GM10266 (cell line): Measurements from ENCODE around the gene NRG3.

Experiments used
- DNase-seq: peaks from one replicate; pipeline ENCODE4 v3.0.0; 2012; ENCODE audit errors: extremely low spot score
- CTCF ChIP-seq: IDR thresholded peaks from 2 replicates; pipeline ENCODE4 v1.5.1; 2012; ENCODE audit warnings: mild to moderate bottlenecking, low read depth; ENCODE audit not compliant: control insufficient read depth, insufficient read depth; ENCODE audit errors: missing control alignments

Gene NRG3

GRCh38 chr10:82390866-82391658 is 516.1 kb downstream of the NRG3 start:
- TF ChIP-seq CTCF: no peak
- DNase-seq: no peak

GRCh38 chr10:82391971-82392370 is 517.0 kb downstream of the NRG3 start:
- TF ChIP-seq CTCF: no peak
- DNase-seq: no peak

GRCh38 chr10:82392533-82392932 is 517.5 kb downstream of the NRG3 start:
- no peak for TF ChIP-seq CTCF
- DNase-seq: no peak

- no peak for DNase-seq
These were observed 519.1 kb downstream of the NRG3 start for GRCh38 chr10:82394122-82394521.

GRCh38 chr10:82394987-82395386 is 520.0 kb downstream of the NRG3 start:
- no peak for DNase-seq
- TF ChIP-seq CTCF: no peak

More at GRCh38 chr10:82394122-82394521, 519.1 kb downstream of the NRG3 start:
- TF ChIP-seq CTCF: no peak

GRCh38 chr10:82396886-82397285 is 521.9 kb downstream of the NRG3 start:
- DNase-seq: no peak
- no peak for TF ChIP-seq CTCF

GRCh38 chr10:82397854-82398253 is 522.9 kb downstream of the NRG3 start:
- no peak for TF ChIP-seq CTCF
- no peak for DNase-seq
